Liver (tissue), 9 donors: ENCODE measurements around the gene ERFL. TPM values are rescaled to one million over a fixed set of nuclear protein-coding genes. Genes with fewer than 3 reads are reported as not detected.

ENCODE experiments used
- DNase-seq: peaks from one replicate; pipeline ENCODE4 v3.0.0-alpha.2; 2017; ENCODE audit warnings: low spot score
- H3K27ac ChIP-seq, 2 donors: one replicate each; pipeline ENCODE4 v1.7.0; 2013; ENCODE audit warnings: inconsistent platforms in 2 of 2, low read length in 2 of 2, control low read depth in 1 of 2, low read depth in 1 of 2, mild to moderate bottlenecking in 1 of 2
- H3K27me3 ChIP-seq, 4 donors: one replicate each; pipeline versions ENCODE4 v1.6.1 to v1.7.0; 2013; ENCODE audit warnings: low read length in 3 of 4, inconsistent platforms in 1 of 4, mild to moderate bottlenecking in 1 of 4, moderate library complexity in 1 of 4; ENCODE audit not compliant: control insufficient read depth in 4 of 4, insufficient read depth in 4 of 4
- H3K36me3 ChIP-seq, 4 donors: one replicate each; pipeline versions ENCODE4 v1.6.1 to v1.7.0; 2013; ENCODE audit warnings: low read length in 3 of 4, mild to moderate bottlenecking in 3 of 4, low read depth in 1 of 4, moderate library complexity in 1 of 4; ENCODE audit not compliant: control insufficient read depth in 4 of 4, insufficient read depth in 3 of 4
- H3K4me1 ChIP-seq, 4 donors: one replicate each; pipeline versions ENCODE4 v1.6.1 to v1.7.0; 2013; ENCODE audit warnings: low read length in 3 of 4, mild to moderate bottlenecking in 3 of 4, moderate library complexity in 1 of 4; ENCODE audit not compliant: control insufficient read depth in 4 of 4, insufficient read depth in 4 of 4
- H3K4me3 ChIP-seq, 3 donors: one replicate each; pipeline versions ENCODE4 v1.6.1 to v1.7.0; 2013; ENCODE audit warnings: low read length in 3 of 3, control low read depth in 1 of 3, low read depth in 1 of 3, mild to moderate bottlenecking in 1 of 3
- H3K9ac ChIP-seq, 2 donors: one replicate each; pipeline ENCODE4 v1.7.0; 2013; ENCODE audit warnings: low read length in 2 of 2, mild to moderate bottlenecking in 2 of 2, moderate library complexity in 2 of 2, control low read depth in 1 of 2, low read depth in 1 of 2
- H3K9me3 ChIP-seq, 4 donors: one replicate each; pipeline versions ENCODE4 v1.6.1 to v1.7.0; 2013; ENCODE audit warnings: low read length in 3 of 4; ENCODE audit not compliant: control insufficient read depth in 4 of 4
- ATF3 ChIP-seq: IDR thresholded peaks from 2 replicates; pipeline ENCODE4 v1.6.1; 2016; ENCODE audit warnings: antibody characterized with exemption
- CTCF ChIP-seq: fragments of 150-350 bp; IDR thresholded peaks from 2 replicates; pipeline ENCODE4 v1.5.1; 2017; ENCODE audit warnings: improper control_type of control experiment, low read depth, low read length; ENCODE audit not compliant: missing input control
- EGR1 ChIP-seq, 2 donors: IDR thresholded peaks; 2 replicates each; pipeline ENCODE4 v1.6.1; 2016 to 2018; ENCODE audit warnings: antibody characterized with exemption in 2 of 2, low read depth in 2 of 2
- FOXA1 ChIP-seq: IDR thresholded peaks from 2 replicates; pipeline ENCODE4 v1.6.1; 2016; ENCODE audit warnings: antibody characterized with exemption
- FOXA2 ChIP-seq: IDR thresholded peaks from 2 replicates; pipeline ENCODE4 v1.6.1; 2016; ENCODE audit warnings: antibody characterized with exemption
- GABPA ChIP-seq, 2 donors: IDR thresholded peaks in 1 of 2; conservative IDR thresholded peaks in 1 of 2; 2 replicates each; pipeline ENCODE4 v1.6.1; 2016; ENCODE audit warnings: antibody characterized with exemption in 2 of 2, mild to moderate bottlenecking in 1 of 2, moderate library complexity in 1 of 2
- HNF4A ChIP-seq, 2 donors: conservative IDR thresholded peaks; 2 replicates each; pipeline ENCODE4 v1.6.1; 2016; ENCODE audit warnings: antibody characterized with exemption in 2 of 2, mild to moderate bottlenecking in 2 of 2
- JUND ChIP-seq, 2 donors: IDR thresholded peaks; 2 replicates each; pipeline ENCODE4 v1.6.1; 2016; ENCODE audit warnings: antibody characterized with exemption in 2 of 2
- MAX ChIP-seq: IDR thresholded peaks from 2 replicates; pipeline ENCODE4 v1.6.1; 2016; ENCODE audit warnings: antibody characterized with exemption
- RAD21 ChIP-seq, 2 donors: IDR thresholded peaks; 2 replicates each; pipeline ENCODE4 v1.6.1; 2016; ENCODE audit warnings: antibody characterized with exemption in 2 of 2, mild to moderate bottlenecking in 2 of 2
- RXRA ChIP-seq, 2 donors: IDR thresholded peaks; 2 replicates each; pipeline ENCODE4 v1.6.1; 2017 to 2018; ENCODE audit warnings: antibody characterized with exemption in 2 of 2, mild to moderate bottlenecking in 1 of 2
- SP1 ChIP-seq: IDR thresholded peaks from 2 replicates; pipeline ENCODE4 v1.6.1; 2018; ENCODE audit warnings: antibody characterized with exemption, mild to moderate bottlenecking
- TAF1 ChIP-seq: conservative IDR thresholded peaks from 2 replicates; pipeline ENCODE4 v1.6.1; 2016; ENCODE audit warnings: antibody characterized with exemption, mild to moderate bottlenecking
- YY1 ChIP-seq: IDR thresholded peaks from 2 replicates; pipeline ENCODE4 v1.6.1; 2016; ENCODE audit warnings: antibody characterized with exemption, mild to moderate bottlenecking
- ZBTB33 ChIP-seq: IDR thresholded peaks from 2 replicates; pipeline ENCODE4 v1.6.1; 2016; ENCODE audit warnings: antibody characterized with exemption
- WGBS: extraction: QIAGEN DNeasy Blood & Tissue Kit; methylation state at CpG from one replicate; pipeline ENCODE4 v1.1.7; 2013; 5-methylcytosine and 5-hydroxymethylcytosine counted together
- polyA plus RNA-seq, 2 donors: library from polyadenylated mRNA; stranded (reverse) in 1 of 2; unstranded in 1 of 2; fragments of 200-250 nt in 1 of 2; fragments of >200 nt in 1 of 2; fragmentation: Nextera tagmentation in 1 of 2; extraction: Ambion mirVana in 1 of 2; gene quantifications; one replicate each; pipeline versions ENCODE4 v1.2.1 to v1.2.3, GENCODE V29; 2013 to 2015
- total RNA-seq, 2 donors: library from RNA; depleted of rRNA; stranded (reverse); fragments of >200 nt; gene quantifications; one replicate each; pipeline ENCODE4 v1.2.3, GENCODE V29; 2014
- donor health status: healthy.
- donor health status: healthy.
- donor health status: healthy.
- donor health status: healthy.
- donor health status: healthy.

Gene ERFL
- total and polyA plus RNA-seq, 4 donors: not detected

- TF ChIP-seq ATF3 (no peak), HNF4A (conservative IDR thresholded peaks at IDR 0.05) (no peak), FOXA1 (no peak), FOXA2 (no peak), RXRA (IDR thresholded peaks at IDR 0.05) (no peak)
These were observed 17.8 kb downstream of the ERFL start (continued) for GRCh38 chr19:41910240-41910991.

GRCh38 chr19:41909706-41910105, 18.5 kb downstream of the ERFL start:
- Histone ChIP-seq H3K4me3 (no peak overlapping the region), H3K9ac (no peak overlapping the region), H3K27me3 (peaks cover 0 to 4% (median 0%) of the 10 kb centered on the region in 4 donors), H3K27ac (no peak overlapping the region), H3K4me1 (no peaks in the 10 kb centered on the region), H3K36me3 (peaks cover 2 to 19% (median 7%) of the 10 kb centered on the region in 4 donors), H3K9me3 (no peaks in the 10 kb centered on the region)
- no peak for TF ChIP-seq SP1
- WGBS: 73% methylated on average over 13 of the region's 13 CpGs
- DNase-seq: no peak

- WGBS: 87% methylated on average over 11 of the region's 11 CpGs
- no peak for TF ChIP-seq EGR1 (IDR thresholded peaks at IDR 0.05; ENCODE audit: low read depth in 2 of 2)
- TF ChIP-seq CTCF: no peak
- TF ChIP-seq RAD21 (IDR thresholded peaks at IDR 0.05): no peak
- no peak for TF ChIP-seq RXRA (IDR thresholded peaks at IDR 0.05)
- TF ChIP-seq ATF3: no peak
- TF ChIP-seq YY1: no peak
- no peak for TF ChIP-seq MAX
- TF ChIP-seq GABPA (IDR thresholded peaks at IDR 0.05 in 1 of 2, conservative IDR thresholded peaks at IDR 0.05 in 1 of 2): no peak
- TF ChIP-seq FOXA1: no peak
- TF ChIP-seq ZBTB33: no peak
- no peak for TF ChIP-seq HNF4A (conservative IDR thresholded peaks at IDR 0.05)
- TF ChIP-seq TAF1: no peak
- no peak for TF ChIP-seq FOXA2
- no peak for TF ChIP-seq JUND (IDR thresholded peaks at IDR 0.05)
- Histone ChIP-seq H3K27ac (no peak overlapping the region), H3K4me3 (no peak overlapping the region), H3K27me3 (peaks cover 0 to 4% (median 0%) of the 10 kb centered on the region in 4 donors), H3K9ac (no peak overlapping the region), H3K36me3 (peaks cover 8 to 27% (median 9%) of the 10 kb centered on the region in 4 donors), H3K9me3 (no peaks in the 10 kb centered on the region), H3K4me1 (peaks cover 0 to 6% (median 4%) of the 10 kb centered on the region in 4 donors)
- no peak for DNase-seq
These were observed 19.4 kb downstream of the ERFL start for GRCh38 chr19:41908724-41909464.
